Mucosa of rectum (tissue), 2 donors: Measurements from ENCODE around the gene GRM1.

Source experiments
- H3K27ac ChIP-seq, 2 donors: one replicate each; pipeline ENCODE4 v1.7.0; 2013; ENCODE audit warnings: inconsistent platforms in 2 of 2, low read depth in 2 of 2, low read length in 2 of 2
- H3K27me3 ChIP-seq, 2 donors: one replicate each; pipeline ENCODE4 v1.7.0; 2013; ENCODE audit warnings: low read length in 2 of 2; ENCODE audit not compliant: control insufficient read depth in 2 of 2, insufficient read depth in 2 of 2
- H3K36me3 ChIP-seq, 2 donors: one replicate each; pipeline ENCODE4 v1.7.0; 2013; ENCODE audit warnings: low read length in 2 of 2; ENCODE audit not compliant: control insufficient read depth in 2 of 2, insufficient read depth in 2 of 2
- H3K4me1 ChIP-seq, 2 donors: one replicate each; pipeline ENCODE4 v1.7.0; 2013; ENCODE audit warnings: low read length in 2 of 2, mild to moderate bottlenecking in 1 of 2; ENCODE audit not compliant: control insufficient read depth in 2 of 2, insufficient read depth in 2 of 2
- H3K4me3 ChIP-seq, 2 donors: one replicate each; pipeline ENCODE4 v1.7.0; 2013; ENCODE audit warnings: low read length in 2 of 2
- H3K9ac ChIP-seq, 2 donors: one replicate each; pipeline ENCODE4 v1.7.0; 2013; ENCODE audit warnings: low read length in 2 of 2, low read depth in 1 of 2, mild to moderate bottlenecking in 1 of 2
- H3K9me3 ChIP-seq, 2 donors: one replicate each; pipeline ENCODE4 v1.7.0; 2013; ENCODE audit warnings: low read length in 2 of 2; ENCODE audit not compliant: control insufficient read depth in 2 of 2
- donor health status: healthy.
- donor health status: Normal muscosa, but diverticular disease.

Gene GRM1

GRCh38 chr6:146189131-146189530 lies 160.3 kb downstream of the GRM1 start:
- Histone ChIP-seq H3K27ac (no peak overlapping the region), H3K27me3 (no peaks in the 10 kb centered on the region)

GRCh38 chr6:146190581-146190980 lies 161.7 kb downstream of the GRM1 start:
- Histone ChIP-seq H3K9me3 (no peaks in the 10 kb centered on the region), H3K36me3 (no peaks in the 10 kb centered on the region), H3K4me1 (no peaks in the 10 kb centered on the region), H3K4me3 (no peak overlapping the region), H3K27ac (no peak overlapping the region), H3K9ac (no peak overlapping the region), H3K27me3 (no peaks in the 10 kb centered on the region)

More at GRCh38 chr6:146189131-146189530, 160.3 kb downstream of the GRM1 start:
- no peaks in the 10 kb centered on the region for H3K9me3 ChIP-seq
- no peak overlapping the region for H3K4me3 ChIP-seq
- H3K36me3 ChIP-seq = no peaks in the 10 kb centered on the region
- no peaks in the 10 kb centered on the region for H3K4me1 ChIP-seq
- H3K9ac ChIP-seq = no peak overlapping the region

- Histone ChIP-seq H3K4me1 (no peaks in the 10 kb centered on the region), H3K4me3 (no peak overlapping the region), H3K27ac (no peak overlapping the region), H3K36me3 (no peaks in the 10 kb centered on the region), H3K9me3 (no peaks in the 10 kb centered on the region), H3K9ac (no peak overlapping the region), H3K27me3 (no peaks in the 10 kb centered on the region)
These were observed 162.3 kb downstream of the GRM1 start for GRCh38 chr6:146191166-146191565.

- Histone ChIP-seq H3K36me3 (no peaks in the 10 kb centered on the region), H3K27me3 (no peaks in the 10 kb centered on the region), H3K4me3 (no peak overlapping the region), H3K9me3 (no peaks in the 10 kb centered on the region), H3K4me1 (no peaks in the 10 kb centered on the region), H3K27ac (no peak overlapping the region), H3K9ac (no peak overlapping the region)
These were observed 162.8 kb downstream of the GRM1 start for GRCh38 chr6:146191612-146192011.

- Histone ChIP-seq H3K27ac (no peak overlapping the region), H3K9me3 (no peaks in the 10 kb centered on the region), H3K27me3 (no peaks in the 10 kb centered on the region), H3K4me3 (no peak overlapping the region), H3K36me3 (no peaks in the 10 kb centered on the region), H3K4me1 (no peaks in the 10 kb centered on the region), H3K9ac (no peak overlapping the region)
These were observed 165.6 kb downstream of the GRM1 start for GRCh38 chr6:146194434-146194833.

GRCh38 chr6:146200176-146200575 lies 171.3 kb downstream of the GRM1 start:
- H3K36me3 ChIP-seq = no peaks in the 10 kb centered on the region
- H3K9ac ChIP-seq = no peak overlapping the region
- H3K27me3 ChIP-seq = no peaks in the 10 kb centered on the region
- H3K9me3 ChIP-seq = no peaks in the 10 kb centered on the region
- no peak overlapping the region for H3K4me3 ChIP-seq
- H3K4me1 ChIP-seq = no peaks in the 10 kb centered on the region
- no peak overlapping the region for H3K27ac ChIP-seq

- Histone ChIP-seq H3K9me3 (no peaks in the 10 kb centered on the region), H3K27ac (no peak overlapping the region), H3K4me3 (no peak overlapping the region), H3K27me3 (no peaks in the 10 kb centered on the region), H3K9ac (no peak overlapping the region), H3K36me3 (no peaks in the 10 kb centered on the region), H3K4me1 (no peaks in the 10 kb centered on the region)
These were observed 173.7 kb downstream of the GRM1 start for GRCh38 chr6:146202570-146202969.

- no peaks in the 10 kb centered on the region for H3K4me1 ChIP-seq
- H3K36me3 ChIP-seq = no peaks in the 10 kb centered on the region
- no peaks in the 10 kb centered on the region for H3K27me3 ChIP-seq
- H3K9ac ChIP-seq = no peak overlapping the region
- H3K9me3 ChIP-seq = no peaks in the 10 kb centered on the region
- H3K27ac ChIP-seq = no peak overlapping the region
- H3K4me3 ChIP-seq = no peak overlapping the region
These were observed 181.1 kb downstream of the GRM1 start for GRCh38 chr6:146209942-146210341.

GRCh38 chr6:146210406-146211083 lies 181.7 kb downstream of the GRM1 start:
- Histone ChIP-seq H3K4me3 (no peak overlapping the region), H3K4me1 (no peaks in the 10 kb centered on the region), H3K27ac (no peak overlapping the region), H3K27me3 (no peaks in the 10 kb centered on the region), H3K36me3 (no peaks in the 10 kb centered on the region), H3K9me3 (no peaks in the 10 kb centered on the region), H3K9ac (no peak overlapping the region)

- Histone ChIP-seq H3K27me3 (no peaks in the 10 kb centered on the region), H3K36me3 (no peaks in the 10 kb centered on the region), H3K9me3 (no peaks in the 10 kb centered on the region), H3K9ac (no peak overlapping the region), H3K4me3 (no peak overlapping the region), H3K4me1 (no peaks in the 10 kb centered on the region), H3K27ac (no peak overlapping the region)
These were observed 182.8 kb downstream of the GRM1 start for GRCh38 chr6:146211646-146212045.

- Histone ChIP-seq H3K36me3 (no peaks in the 10 kb centered on the region), H3K27me3 (no peaks in the 10 kb centered on the region), H3K4me1 (no peaks in the 10 kb centered on the region), H3K9me3 (no peaks in the 10 kb centered on the region), H3K4me3 (no peak overlapping the region), H3K9ac (no peak overlapping the region), H3K27ac (no peak overlapping the region)
These were observed 183.9 kb downstream of the GRM1 start for GRCh38 chr6:146212781-146213180.
